HepG2 (cell line): ENCODE data around the gene DBNDD2. TPM values are rescaled to one million over a fixed set of nuclear protein-coding genes. Genes with fewer than 3 reads are reported as not detected.

Source experiments
- ARNT2 ChIP-seq: sonication (generic); formaldehyde crosslinking; IDR thresholded peaks from 2 replicates; pipeline ENCODE4 v1.8.0; 2022; ENCODE audit warnings: mild to moderate bottlenecking, low read depth, missing genetic modification reagents, moderate library complexity
- GRHL1 ChIP-seq: sonication (generic); formaldehyde crosslinking; conservative IDR thresholded peaks from 2 replicates; pipeline ENCODE4 v1.8.0; 2022; ENCODE audit warnings: missing genetic modification reagents
- HINFP ChIP-seq: sonication (generic); formaldehyde crosslinking; IDR thresholded peaks from 2 replicates; pipeline ENCODE4 v1.4.0; 2020; ENCODE audit warnings: low read depth, mild to moderate bottlenecking, missing genetic modification reagents
- KDM2A ChIP-seq: sonication (generic); formaldehyde crosslinking; IDR thresholded peaks from 2 replicates; pipeline ENCODE4 v1.4.0; 2020; ENCODE audit warnings: low read depth, missing genetic modification reagents, borderline replicate concordance
- NCOA1 ChIP-seq: sonication (generic); formaldehyde crosslinking; IDR thresholded peaks from 2 replicates; pipeline ENCODE4 v1.9.0; 2021; ENCODE audit warnings: missing genetic modification reagents
- SMYD3 ChIP-seq: sonication (generic); formaldehyde crosslinking; IDR thresholded peaks from 2 replicates; pipeline ENCODE4 v1.8.1; 2023; ENCODE audit warnings: mild to moderate bottlenecking, missing genetic modification reagents
- STAG1 ChIP-seq: sonication (generic); formaldehyde crosslinking; IDR thresholded peaks from 2 replicates; pipeline ENCODE4 v1.4.0; 2020; ENCODE audit warnings: missing genetic modification reagents
- TARDBP ChIP-seq: sonication (generic); formaldehyde crosslinking; IDR thresholded peaks from 2 replicates; pipeline ENCODE4 v1.8.0; 2022; ENCODE audit warnings: mild to moderate bottlenecking, missing genetic modification reagents
- TFAP4 ChIP-seq: sonication (generic); IDR thresholded peaks from 2 replicates; pipeline ENCODE4 v1.6.1; 2016; ENCODE audit warnings: low read depth, borderline replicate concordance
- ZKSCAN8 ChIP-seq: IDR thresholded peaks from 2 replicates; pipeline ENCODE4 v1.6.1; 2016; ENCODE audit warnings: borderline replicate concordance, missing genetic modification reagents, missing compliant biosample characterization
- ZNF18 ChIP-seq: sonication (generic); formaldehyde crosslinking; IDR thresholded peaks from 2 replicates; pipeline ENCODE4 v1.8.0; 2022; ENCODE audit warnings: mild to moderate bottlenecking, missing genetic modification reagents; ENCODE audit not compliant: insufficient replicate concordance
- ZNF230 ChIP-seq: sonication (generic); formaldehyde crosslinking; IDR thresholded peaks from 2 replicates; pipeline ENCODE4 v1.4.0; 2020; ENCODE audit warnings: mild to moderate bottlenecking, missing genetic modification reagents
- ZNF318 ChIP-seq: sonication (generic); formaldehyde crosslinking; IDR thresholded peaks from 2 replicates; pipeline ENCODE4 v1.4.0; 2020; ENCODE audit warnings: mild to moderate bottlenecking, missing genetic modification reagents
- ZNF652 ChIP-seq: IDR thresholded peaks from 2 replicates; pipeline ENCODE4 v1.6.1; 2016; ENCODE audit warnings: low read depth, borderline replicate concordance
- polyA plus RNA-seq, 8 experiments: library from polyadenylated mRNA; depleted of rRNA in 3 of 8; stranded (reverse) in 7 of 8; unstranded in 1 of 8; fragments of >200 nt; fragmentation: Illumina TruSeq in 4 of 8; extraction: Trizol in 4 of 8; gene quantifications; 2 replicates each; pipeline versions ENCODE4 v1.2.1 to v1.2.3, GENCODE V29; 2011 to 2016; ENCODE audit warnings: low read depth in 4 of 8, missing spikeins in 1 of 8, mixed read lengths in 1 of 8; ENCODE audit not compliant: insufficient read depth in 1 of 8
- total RNA-seq, 5 experiments: library from RNA; depleted of rRNA; stranded (reverse); fragments of >200 nt; fragmentation: Illumina TruSeq; extraction: Trizol; gene quantifications; 2 replicates each; pipeline ENCODE4 v1.2.3, GENCODE V29; 2016; ENCODE audit warnings: low read depth in 1 of 5

DBNDD2 gene
- total and polyA plus RNA-seq, 2 of the 13 experiments (the other 11 are each of a cell fraction or from before 2014, with no cell fraction given) = 16.7 to 47.6 TPM

- no peak for TF ChIP-seq ZNF318 (CRISPR knock-in tag)
- TF ChIP-seq HINFP (CRISPR knock-in tag) = no peak
- no peak for TF ChIP-seq SMYD3 (CRISPR knock-in tag)
- TF ChIP-seq KDM2A (CRISPR knock-in tag) = no peak
- TF ChIP-seq ZNF230 (CRISPR knock-in tag) = no peak; the same call in 1 of the 2 replicates
- peak; percentile 73 for TF ChIP-seq ZNF18 (CRISPR knock-in tag)
- no peak for TF ChIP-seq TARDBP (CRISPR knock-in tag)
- no peak for TF ChIP-seq NCOA1 (CRISPR knock-in tag)
- no peak for TF ChIP-seq TFAP4
- TF ChIP-seq ZKSCAN8 (CRISPR knock-in tag) = no peak
- no peak for TF ChIP-seq STAG1
- no peak for TF ChIP-seq GRHL1 (CRISPR knock-in tag)
- no peak for TF ChIP-seq ZNF652 (CRISPR knock-in tag)
- TF ChIP-seq ARNT2 (CRISPR knock-in tag) = 0 out of 2 replicates have a peak, but pooled peaks have one; percentile 12
These were observed 44.2 kb upstream of the DBNDD2 start (continued) for GRCh38 chr20:45363611-45364492.
